ENCODE results near the gene RGS2. TPM values are rescaled to one million over a fixed set of nuclear protein-coding genes. Genes with fewer than 3 reads are reported as not detected.

RGS2 gene
- total RNA-seq, 1 donor from 2014 or later: 55.2 TPM

- no peak for DNase-seq (ENCODE audit: low spot score in 2 of 2, unreplicated experiment in 2 of 2)
- Mint-ChIP-seq H3K9me3 (no peaks in the 10 kb centered on the region), H3K27ac (peak overlapping the region; percentile 64), H3K4me1 (peaks cover 13% of the 10 kb centered on the region), H3K4me3 (no peak overlapping the region), H3K27me3 (ENCODE audit: low read depth) (no peaks in the 10 kb centered on the region), H3K36me3 (no peaks in the 10 kb centered on the region)
- no peak for TF ChIP-seq CTCF (IDR thresholded peaks at IDR 0.05; ENCODE audit: unreplicated experiment)
These were observed 49.6 kb downstream of the RGS2 start for GRCh38 chr1:192858456-192858855.

GRCh38 chr1:192859808-192860207 is 51.0 kb downstream of the RGS2 start:
- DNase-seq (ENCODE audit: low spot score in 2 of 2, unreplicated experiment in 2 of 2): no peak
- H3K36me3 Mint-ChIP-seq: no peaks in the 10 kb centered on the region
- H3K4me3 Mint-ChIP-seq: no peak overlapping the region
- H3K27ac Mint-ChIP-seq: no peak overlapping the region
- TF ChIP-seq CTCF (IDR thresholded peaks at IDR 0.05; ENCODE audit: unreplicated experiment): no peak
- peaks cover 13% of the 10 kb centered on the region for H3K4me1 Mint-ChIP-seq
- no peaks in the 10 kb centered on the region for H3K9me3 Mint-ChIP-seq
- H3K27me3 Mint-ChIP-seq (ENCODE audit: low read depth): no peaks in the 10 kb centered on the region

- peaks cover 13% of the 10 kb centered on the region for H3K4me1 Mint-ChIP-seq
- no peak overlapping the region for H3K4me3 Mint-ChIP-seq
- H3K27me3 Mint-ChIP-seq (ENCODE audit: low read depth): no peaks in the 10 kb centered on the region
- H3K27ac Mint-ChIP-seq: no peak overlapping the region
- no peak for TF ChIP-seq CTCF (IDR thresholded peaks at IDR 0.05; ENCODE audit: unreplicated experiment)
- DNase-seq (ENCODE audit: low spot score in 2 of 2, unreplicated experiment in 2 of 2): no peak
- H3K9me3 Mint-ChIP-seq: no peaks in the 10 kb centered on the region
- H3K36me3 Mint-ChIP-seq: no peaks in the 10 kb centered on the region
These were observed 51.8 kb downstream of the RGS2 start for GRCh38 chr1:192860478-192861185.

GRCh38 chr1:192861860-192862259 is 53.0 kb downstream of the RGS2 start:
- H3K9me3 Mint-ChIP-seq: no peaks in the 10 kb centered on the region
- no peak for DNase-seq (ENCODE audit: low spot score in 2 of 2, unreplicated experiment in 2 of 2)
- no peak for TF ChIP-seq CTCF (IDR thresholded peaks at IDR 0.05; ENCODE audit: unreplicated experiment)
- H3K36me3 Mint-ChIP-seq: no peaks in the 10 kb centered on the region
- H3K27me3 Mint-ChIP-seq (ENCODE audit: low read depth): no peaks in the 10 kb centered on the region
- peaks cover 13% of the 10 kb centered on the region for H3K4me1 Mint-ChIP-seq
- no peak overlapping the region for H3K4me3 Mint-ChIP-seq
- H3K27ac Mint-ChIP-seq: no peak overlapping the region

Other genes starting within 250 kb of the RGS2 start
- 0.38 to 0.40 TPM in 2 of 3 replicates, not detected in the other for gene RGS1, start 233.3 kb upstream of the RGS2 start, total RNA-seq
- 1.1 to 1.8 TPM (median 1.2 TPM) in 3 replicates for gene RGS13, start 172.9 kb upstream of the RGS2 start, total RNA-seq